DMS153 (cell line): ENCODE results near the gene SORCS1.
"Not testable (repeated sequence)": the region's sequence is repeated elsewhere in the genome, so short reads cannot be mapped to it uniquely, and the experiment has no call there.

Source experiments
- DNase-seq: peaks from one replicate; lab custom pipeline; 2025; lab: John Stamatoyannopoulos, UW

SORCS1 gene

DNA sequence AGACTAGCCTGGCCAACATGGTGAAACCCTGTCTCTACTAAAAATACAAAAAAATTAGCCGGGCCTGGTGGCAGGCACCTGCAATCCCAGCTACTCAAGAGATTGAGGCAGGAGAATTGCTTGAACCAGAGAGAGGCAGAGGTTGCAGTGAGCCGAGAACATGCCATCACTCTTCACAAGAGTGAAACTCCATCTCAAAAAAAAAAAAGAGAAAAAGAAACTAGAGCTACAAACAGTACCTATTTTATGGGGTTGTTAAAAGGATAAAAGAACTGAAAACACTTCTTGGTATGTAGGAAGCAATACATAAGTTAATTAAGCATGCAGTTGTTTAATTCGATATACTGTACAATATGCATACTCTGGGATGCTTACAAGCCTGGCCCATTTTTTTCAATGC, 216.9 kb downstream of the SORCS1 start:
- no peak for DNase-seq

DNA sequence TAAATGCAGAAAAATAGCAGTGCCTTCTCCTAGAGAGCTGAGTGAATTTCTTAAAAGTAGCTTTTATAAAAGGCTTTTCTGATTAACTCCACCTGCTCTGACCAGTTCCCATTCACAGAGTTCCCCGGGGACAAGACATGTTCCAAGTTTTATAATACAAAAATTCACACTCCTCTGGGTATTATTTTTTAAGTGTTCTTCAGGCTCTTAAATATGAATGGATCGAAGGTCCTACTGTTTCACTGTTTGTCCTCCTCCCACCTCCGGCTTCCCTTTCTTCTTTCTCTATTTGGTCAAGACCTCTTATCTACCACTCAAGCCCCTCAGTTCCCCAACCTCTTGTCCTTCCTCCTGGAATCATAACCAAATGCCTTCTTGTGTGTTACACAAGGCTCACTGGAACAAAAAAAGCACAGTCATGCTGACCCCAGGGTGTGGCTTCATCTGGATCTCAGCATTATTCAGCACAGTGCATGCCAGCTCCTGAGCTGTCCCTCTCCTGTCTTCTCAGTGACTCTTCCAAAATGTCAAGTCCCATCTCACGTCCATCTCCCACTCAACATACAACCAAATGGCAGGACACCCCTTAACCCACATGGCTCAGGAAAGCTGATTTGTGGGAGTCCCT, 222.4 kb downstream of the SORCS1 start:
- DNase-seq = no peak

DNA sequence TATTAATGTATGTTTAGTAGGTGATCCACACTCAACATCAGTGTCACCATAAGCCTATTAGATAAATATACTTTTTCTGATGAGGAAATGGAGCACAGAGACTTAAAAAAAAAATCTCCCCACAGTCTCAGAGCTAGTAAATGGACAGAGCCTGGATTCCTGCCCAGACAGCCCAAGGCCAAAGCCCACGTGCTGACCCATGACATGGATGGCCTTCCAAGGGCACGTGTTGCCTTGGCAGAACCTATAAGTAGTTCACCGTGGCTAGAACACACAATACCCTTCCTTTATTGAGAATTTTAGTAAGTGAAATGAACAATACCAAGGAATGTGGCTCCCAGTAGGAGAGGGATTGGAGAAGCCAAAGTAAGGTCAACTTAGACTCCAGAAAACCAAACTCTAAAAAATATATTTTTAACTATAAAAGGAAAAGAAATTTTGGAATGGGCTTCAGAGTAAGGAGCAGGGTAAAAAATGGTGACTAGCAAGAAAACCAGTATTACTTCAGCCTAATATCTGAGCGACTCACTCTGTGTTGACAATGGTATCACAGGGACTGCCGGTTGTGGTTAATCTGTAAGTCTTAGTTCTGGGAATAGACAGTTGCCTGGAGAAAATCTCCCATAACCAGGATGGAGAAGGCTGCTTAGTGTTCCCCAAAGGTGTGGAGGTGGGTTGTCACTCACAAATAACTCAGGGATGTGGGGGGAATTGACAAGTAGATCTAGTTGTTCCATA, 223.0 kb downstream of the SORCS1 start:
- DNase-seq = no peak

DNA sequence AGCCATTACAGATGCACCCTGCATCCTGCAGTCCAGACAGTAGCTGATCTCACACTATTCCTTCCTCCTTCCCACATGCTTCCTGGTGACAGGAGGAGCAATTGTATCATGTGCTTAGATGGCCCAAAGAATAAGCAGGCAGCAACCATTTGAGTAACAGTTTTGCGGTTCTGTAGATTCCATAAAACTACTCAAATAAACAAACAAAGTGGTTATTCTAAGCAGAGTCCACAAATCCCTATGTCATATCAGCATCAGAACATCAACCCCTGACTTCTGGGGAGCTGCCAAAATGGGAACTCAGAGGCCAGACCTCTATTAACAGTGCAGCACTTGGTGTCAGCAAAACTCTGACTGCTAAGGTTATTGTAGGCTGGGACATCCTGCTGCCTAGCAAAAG, 226.0 kb downstream of the SORCS1 start:
- DNase-seq = no peak

DNA sequence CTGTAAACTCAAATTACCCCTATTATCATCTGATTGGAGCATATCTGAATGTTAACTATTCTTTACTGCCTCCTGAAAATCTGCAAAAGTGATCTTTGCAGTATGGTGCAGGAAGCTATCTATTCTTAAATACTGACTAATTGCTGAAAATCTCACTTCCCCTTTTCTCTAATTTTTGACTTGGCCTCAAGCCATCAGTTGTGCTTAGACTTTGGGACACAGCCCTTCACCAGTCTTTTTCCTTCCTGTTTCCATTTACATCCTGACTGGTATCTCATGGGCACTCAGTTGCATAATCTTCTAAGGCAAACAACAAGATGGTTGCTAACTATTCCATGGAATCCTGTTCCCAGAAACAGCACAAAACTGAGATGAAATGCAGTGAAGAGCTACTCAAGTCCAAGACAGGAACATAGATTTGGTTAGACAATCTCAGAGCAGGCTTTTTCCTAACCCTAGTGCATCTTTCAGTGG, 228.5 kb downstream of the SORCS1 start:
- DNase-seq = no peak

DNA sequence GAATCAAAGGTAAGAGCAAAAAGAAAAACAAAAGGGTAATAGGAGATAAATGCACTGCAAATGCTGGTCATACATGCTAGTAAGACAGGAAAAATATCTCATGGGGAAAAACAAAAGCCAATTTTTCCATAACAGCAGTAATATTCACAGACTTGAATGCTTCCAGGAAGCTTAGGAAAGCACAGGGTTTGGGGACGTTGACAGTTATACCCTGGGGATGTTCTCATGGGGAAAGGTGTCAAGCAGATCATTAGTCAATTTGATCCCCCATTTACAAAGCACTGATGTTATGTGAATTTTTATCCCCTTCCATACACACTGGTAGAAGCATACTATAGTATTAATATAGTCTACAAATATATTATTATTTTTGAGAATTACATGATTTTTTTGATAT, 232.7 kb downstream of the SORCS1 start:
- no peak for DNase-seq

DNA sequence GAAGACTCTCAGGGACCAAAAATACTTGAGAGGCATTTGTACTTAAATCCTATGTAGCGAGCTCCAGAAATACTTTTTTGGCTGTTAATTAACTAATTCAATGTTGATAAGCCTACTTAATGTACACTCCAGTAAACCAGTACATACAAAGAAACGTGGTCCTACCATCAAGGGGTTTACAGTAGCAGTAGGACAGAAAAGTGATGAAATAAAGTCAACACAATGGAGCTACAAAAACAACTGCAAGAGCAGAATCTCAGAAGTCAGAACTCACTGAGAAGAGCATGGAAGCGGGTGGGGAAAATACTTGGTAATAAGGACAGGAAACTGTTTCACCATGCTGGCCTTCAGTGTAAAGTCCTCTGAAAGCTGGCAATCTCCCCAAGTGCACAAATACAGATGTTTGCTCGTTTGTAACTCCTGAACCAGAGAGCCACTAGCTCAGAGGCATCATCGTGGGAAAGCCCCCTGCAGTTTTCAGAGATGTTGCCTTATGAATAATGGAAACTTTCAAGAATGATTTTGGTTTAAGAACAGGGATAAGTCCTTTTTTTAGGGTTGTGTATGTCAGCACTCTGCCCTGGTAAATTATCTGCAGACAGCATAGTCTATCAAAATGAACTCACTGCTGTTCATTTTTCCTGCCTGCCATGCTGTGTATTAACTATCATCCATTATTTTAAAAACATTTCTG, 233.2 kb downstream of the SORCS1 start:
- no peak for DNase-seq

DNA sequence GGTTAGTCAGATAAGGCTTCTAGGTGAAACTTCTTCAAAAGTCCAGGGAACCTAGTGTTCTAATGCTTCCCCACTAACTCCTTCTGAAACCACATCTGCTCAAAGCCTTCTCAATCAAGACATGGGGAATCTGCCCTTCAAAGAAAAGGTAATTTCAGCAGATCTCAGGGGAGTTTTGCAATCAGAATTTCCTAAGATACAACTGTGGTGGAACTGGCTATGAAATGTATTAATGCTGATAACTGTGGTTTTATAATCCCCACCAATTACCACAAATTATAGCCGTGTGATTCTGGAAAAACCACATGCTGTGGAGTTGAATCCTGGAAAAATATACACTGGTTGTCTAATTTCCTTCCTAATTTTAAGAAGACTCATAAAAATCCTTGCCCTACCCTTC, 233.8 kb downstream of the SORCS1 start:
- no peak for DNase-seq

DNA sequence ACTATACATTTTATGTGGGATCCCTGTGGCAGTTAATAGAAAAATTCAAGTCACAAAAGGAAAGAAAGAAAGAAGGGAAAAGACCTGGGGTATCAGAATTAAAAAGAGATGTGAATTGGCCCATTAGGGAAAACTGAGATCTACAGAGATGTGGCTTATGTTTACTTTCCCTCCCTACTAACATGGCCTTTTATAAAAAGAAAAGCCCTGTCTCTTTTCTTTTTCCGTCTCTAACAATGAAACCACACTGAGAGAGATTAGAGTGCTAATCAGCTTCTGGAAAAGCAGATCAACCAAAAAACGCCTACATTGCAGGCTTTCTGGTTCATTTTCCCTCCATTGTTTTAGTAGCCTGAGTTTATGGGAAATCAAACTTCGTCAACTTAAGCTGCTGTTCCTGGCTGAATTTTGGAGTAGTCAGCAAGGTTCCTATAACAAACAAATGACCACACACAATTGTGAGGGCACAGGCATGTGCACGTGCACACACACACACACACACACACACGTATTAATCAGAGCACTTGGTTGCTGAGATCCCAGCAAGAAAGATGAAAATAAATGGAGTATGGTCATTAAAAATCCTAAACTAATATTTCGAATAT, 235.1 kb downstream of the SORCS1 start:
- DNase-seq = no peak

DNA sequence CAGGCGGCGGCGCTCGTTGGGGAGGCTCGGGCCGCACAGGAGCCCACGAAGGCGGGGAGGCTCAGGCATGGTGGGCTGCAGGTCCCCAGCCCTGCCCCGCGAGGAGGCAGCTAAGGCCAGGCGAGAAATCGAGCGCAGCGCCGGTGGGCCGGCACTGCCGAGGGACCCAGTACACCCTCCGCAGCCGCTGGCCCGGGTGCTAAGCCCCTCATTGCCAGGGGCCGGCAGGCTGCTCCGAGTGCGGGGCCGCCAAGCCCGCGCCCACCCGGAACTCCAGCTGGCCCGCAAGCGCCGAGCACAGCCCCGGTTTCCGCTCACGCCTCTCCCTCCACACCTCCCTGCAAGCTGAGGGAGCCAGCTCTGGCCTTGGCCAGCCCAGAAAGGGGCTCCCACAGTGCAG, 236.4 kb downstream of the SORCS1 start:
- DNase-seq = not testable (repeated sequence)

DNA sequence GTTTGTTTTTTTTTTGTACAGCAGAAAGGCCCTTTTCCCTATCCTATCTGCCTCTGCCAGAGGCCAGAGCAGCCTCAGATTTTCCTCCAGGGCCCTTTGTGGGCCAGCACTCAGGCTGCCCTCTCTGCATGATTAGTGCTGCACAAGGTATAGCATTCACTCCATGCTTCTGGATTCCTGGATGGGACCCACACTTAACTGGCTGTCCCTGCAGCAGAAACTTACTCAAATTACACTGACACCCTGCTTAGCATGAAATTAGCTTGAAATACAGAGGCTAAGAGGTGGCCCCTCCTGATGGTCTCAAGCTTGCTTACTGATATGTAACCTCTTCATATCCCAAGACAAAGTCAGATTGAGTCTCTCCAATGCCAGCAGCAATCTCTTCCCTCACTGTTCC, 239.3 kb downstream of the SORCS1 start:
- DNase-seq = no peak

DNA sequence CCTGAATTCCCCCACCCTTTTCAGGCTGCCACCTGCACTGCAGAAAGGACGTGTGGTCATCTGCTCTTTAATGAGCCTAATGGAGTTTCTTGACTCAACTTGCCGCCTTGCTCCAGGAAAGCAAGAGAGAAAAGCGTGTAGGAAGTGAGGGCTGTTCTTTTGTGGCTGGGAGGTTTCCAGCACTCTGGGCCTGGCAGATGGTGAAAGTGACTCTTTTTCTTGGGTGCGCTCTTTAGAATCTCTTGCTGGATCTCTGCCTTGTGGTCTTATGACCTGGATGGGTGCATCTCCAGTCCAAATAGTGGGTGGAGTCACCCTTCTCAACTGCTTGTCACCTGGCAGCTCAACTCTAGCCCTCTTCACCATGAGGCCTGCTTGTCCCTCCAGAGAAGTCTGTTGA, 244.0 kb downstream of the SORCS1 start:
- no peak for DNase-seq

DNA sequence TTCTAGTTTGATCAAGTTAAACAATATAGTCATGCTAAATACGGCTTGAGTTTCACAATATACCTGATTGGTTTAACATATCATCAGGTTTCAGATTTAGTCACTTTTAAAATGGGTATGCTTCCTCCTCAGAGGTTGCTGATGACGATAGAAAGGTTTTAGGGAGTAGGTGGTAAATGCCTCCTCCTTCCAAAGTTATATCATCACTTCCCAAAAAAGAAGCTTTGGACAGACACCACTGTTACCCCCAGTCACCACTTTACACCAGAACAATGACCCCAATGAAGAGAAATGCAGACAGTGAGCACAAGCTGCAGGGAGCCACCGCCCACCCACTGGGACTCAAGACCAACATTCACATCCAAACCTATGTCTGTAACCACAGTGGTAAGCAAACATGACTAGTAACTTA, 244.6 kb downstream of the SORCS1 start:
- DNase-seq = no peak

DNA sequence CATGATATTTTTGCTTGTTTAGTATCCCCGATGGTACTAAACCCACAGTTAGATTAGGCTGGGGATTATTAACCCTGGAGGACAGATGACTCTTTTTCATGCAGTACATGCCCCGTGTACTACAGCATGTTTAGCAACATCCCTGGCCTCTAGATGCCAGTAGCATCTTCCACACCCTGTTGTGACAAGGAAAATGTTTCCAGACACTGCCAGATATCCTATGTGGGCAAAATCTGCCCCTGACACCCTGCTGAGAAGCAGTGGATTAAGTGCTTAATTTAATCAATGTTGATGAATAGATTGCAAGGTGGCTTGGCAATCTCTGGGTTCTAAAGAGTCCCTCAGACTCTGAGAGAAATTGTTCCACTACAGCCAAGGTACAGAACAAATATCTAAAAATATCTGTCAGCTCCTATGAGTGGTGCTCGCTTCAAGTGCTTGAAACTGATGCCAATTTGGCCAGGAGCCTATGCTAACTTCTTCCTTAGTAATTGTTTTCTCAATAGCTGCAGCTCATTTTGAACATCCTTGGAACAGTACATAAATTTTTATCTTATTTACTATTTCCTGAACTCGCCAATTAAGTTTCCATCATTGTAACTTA, 247.0 kb downstream of the SORCS1 start:
- DNase-seq = no peak

DNA sequence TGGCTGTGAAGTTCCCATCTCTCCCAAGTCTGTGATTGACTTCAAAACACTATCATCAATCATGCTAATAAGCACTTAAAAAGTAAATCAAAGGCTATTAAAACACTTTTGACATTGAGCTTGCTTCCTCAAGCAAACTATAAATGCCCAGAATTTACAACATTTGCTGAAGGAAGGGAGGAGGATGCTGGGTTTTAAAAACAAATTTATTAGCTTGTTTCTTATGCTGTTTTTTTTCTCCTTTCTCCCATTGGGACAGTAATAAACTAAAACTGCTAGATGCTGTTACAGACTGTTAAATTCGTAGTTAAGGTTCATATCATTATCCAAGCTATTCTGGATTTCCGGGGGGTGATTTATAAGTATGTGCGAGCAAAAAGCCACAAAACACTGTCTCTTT, 250.5 kb downstream of the SORCS1 start:
- DNase-seq = no peak

DNA sequence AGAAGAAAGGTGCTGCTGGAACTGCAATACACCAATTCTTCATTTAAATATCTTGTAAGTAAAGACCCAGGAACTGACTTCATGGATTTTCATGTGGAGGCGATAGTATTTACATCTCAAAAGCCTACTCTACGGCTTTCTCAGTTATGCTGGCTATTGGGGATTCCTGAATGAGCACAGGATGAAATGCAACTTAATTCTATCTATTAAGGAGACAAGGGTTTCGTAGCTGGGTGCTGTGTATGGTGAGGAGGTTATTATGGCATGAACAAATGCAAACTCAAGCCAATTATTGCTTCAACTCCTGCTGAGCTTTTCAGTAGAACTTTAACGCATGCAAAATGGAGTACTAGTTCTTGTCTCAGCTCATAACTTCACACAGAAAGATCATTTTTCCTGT, 251.2 kb downstream of the SORCS1 start:
- DNase-seq = no peak

DNA sequence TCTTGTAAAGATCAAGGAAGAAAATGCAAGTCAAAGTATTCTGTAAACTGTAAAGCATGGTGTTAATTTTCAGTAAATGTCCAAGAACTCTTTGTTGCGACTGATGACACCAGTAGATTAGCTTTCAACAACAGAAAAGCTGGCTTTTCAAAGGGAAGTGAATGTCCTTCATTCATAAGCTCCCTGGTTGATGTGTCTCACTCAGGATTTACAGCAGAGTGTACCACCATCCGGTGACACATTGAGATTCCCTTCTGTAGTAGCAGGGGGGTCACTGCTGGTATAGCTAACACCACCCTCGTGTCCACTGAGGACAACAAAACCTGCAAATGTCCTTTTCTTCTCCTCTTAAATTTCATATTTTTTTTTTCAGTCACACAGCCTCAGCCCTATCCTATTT, 253.4 kb downstream of the SORCS1 start:
- no peak for DNase-seq

DNA sequence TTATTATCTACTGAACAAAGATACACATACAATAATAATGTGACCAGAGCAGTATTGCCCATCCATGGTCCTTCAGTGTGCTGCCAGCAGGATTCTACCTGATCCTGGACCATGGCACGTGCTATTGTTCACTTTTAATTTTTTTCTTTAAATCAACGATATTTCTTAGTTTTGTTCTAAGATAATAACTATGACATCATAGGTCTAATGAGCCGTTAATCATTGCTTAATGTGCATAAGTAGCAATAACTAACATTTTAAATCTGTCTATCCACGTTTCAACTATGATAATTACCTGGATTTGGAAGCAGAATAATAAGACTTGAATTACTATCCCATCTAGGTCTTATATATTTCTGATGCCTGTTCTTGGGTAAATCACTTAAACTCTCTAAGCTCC, 253.8 kb downstream of the SORCS1 start:
- no peak for DNase-seq

DNA sequence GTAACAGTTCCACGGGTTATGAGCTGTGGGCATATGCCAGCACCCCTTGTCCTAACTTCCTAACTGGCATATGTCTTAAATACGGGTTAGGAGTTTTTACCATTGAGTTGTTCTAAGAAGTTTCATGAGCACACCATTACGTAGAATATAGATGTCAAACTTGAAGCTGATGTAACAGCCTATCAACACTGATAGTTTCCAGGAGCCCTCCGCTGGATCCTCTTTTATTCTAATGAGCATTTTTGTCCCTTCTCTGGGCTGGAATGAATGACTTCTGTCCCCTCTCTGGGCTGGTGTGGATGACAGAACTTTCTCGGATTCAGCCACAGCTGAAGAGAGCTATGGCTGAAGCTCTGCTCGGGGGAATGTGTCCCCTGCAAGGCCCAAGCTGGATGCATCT, 256.3 kb downstream of the SORCS1 start:
- no peak for DNase-seq

DNA sequence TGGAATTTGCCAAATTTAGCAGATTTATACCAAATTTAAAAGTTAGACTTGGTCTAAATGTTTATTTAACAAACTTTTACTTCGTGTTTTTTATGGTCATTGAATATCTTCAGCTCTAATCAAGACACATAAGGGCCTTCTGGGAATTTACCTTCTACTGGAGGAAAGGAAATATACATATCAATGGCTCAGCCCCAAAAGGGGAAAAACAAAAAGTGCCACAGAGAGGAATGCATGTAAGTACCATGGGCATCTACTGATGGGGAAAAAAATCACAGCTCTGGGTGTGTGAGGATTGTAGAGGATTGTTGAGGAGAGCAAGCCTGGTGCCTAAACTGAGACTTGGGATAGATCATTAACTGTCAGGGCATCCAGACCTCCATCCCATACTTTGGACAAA, 260.3 kb downstream of the SORCS1 start:
- DNase-seq = no peak

DNA sequence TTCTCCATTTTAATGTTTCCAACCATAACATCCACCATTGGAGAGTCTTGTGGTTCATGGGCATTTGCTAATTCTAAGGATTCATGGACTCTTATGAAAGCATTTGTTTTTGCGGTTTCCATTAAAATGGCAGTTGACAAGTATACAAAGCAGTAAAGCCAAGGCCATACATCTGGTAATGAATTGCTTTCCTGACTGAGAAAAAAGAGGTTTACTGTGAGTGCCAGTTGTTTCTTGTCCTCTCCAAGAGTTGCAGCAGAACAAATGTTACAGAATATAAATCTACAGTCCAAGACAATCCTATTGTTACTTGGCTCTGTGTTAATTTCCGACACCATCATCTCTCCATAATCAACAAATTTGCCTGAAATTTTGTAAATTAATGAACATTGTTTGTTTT, 261.3 kb downstream of the SORCS1 start:
- no peak for DNase-seq

DNA sequence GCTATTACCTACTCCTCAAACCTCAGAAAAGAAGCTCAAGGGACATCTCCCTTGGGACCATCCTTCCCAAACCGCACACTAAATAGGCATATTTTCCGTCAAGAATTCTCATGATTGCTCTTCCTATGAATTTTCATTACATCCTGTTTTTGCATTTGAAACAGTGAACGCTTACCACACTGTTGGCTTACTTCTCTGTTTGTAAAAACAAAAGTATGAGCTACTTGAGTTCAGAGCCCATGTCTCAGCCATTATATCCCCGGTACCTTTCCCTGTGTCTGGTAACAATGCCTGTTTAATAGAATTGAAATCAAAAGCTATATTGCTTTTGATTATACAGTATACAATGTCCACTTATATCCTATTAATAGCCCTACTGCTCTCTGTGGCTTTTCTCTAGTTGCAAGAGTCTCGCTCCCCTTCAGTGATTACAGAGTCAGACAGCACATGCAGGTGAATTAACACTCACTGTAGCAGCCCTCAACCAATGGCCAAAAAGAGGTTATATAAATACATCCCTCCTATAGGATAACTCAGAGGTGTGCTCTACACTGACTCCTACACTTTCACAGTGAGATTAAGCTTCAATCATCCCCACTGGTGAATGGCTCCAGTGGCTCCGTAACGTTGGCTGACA, 264.4 kb downstream of the SORCS1 start:
- no peak for DNase-seq
